Gastroesophageal sphincter (tissue), 4 donors: ENCODE results near the gene PLCB1. TPM values are rescaled to one million over a fixed set of nuclear protein-coding genes. Genes with fewer than 3 reads are reported as not detected.

Experiments used
- ATAC-seq: fragments of 150-250 bp; one replicate; pipeline ENCODE4 v1.9.1; 2016; ENCODE audit warnings: mild to moderate bottlenecking, moderate library complexity
- H3K27ac ChIP-seq, 4 donors: fragments of 200-600 bp; sonication (generic) in 3 of 4; 1 replicate in 3 of 4; 2 replicates in 1 of 4; pipeline ENCODE4 v1.5.1; 2016 to 2019
- H3K27me3 ChIP-seq: fragments of 200-600 bp; sonication (generic); one replicate; pipeline ENCODE4 v1.5.1; 2019
- H3K36me3 ChIP-seq, 2 donors: fragments of 200-600 bp; sonication (generic); one replicate each; pipeline ENCODE4 v1.5.1; 2019; ENCODE audit warnings: control low read depth in 1 of 2
- H3K4me1 ChIP-seq, 3 donors: fragments of 200-600 bp; sonication (generic); 1 replicate in 2 of 3; 2 replicates in 1 of 3; pipeline ENCODE4 v1.5.1; 2016 to 2019; ENCODE audit warnings: control low read depth in 2 of 3
- H3K4me3 ChIP-seq, 2 donors: fragments of 200-600 bp; sonication (generic); one replicate each; pipeline ENCODE4 v1.5.1; 2019; ENCODE audit warnings: mild to moderate bottlenecking in 1 of 2, moderate library complexity in 1 of 2
- H3K9me3 ChIP-seq, 3 donors: fragments of 200-600 bp; sonication (generic); one replicate each; pipeline ENCODE4 v1.5.1; 2017 to 2019; ENCODE audit warnings: control low read depth in 2 of 3
- CTCF ChIP-seq, 4 experiments: fragments of 200-600 bp in 2 of 4; fragments of 450-650 bp in 2 of 4; sonication (generic) in 1 of 4; IDR thresholded peaks; one replicate each; pipeline ENCODE4 v1.5.1; 2017 to 2019; ENCODE audit warnings: antibody characterized with exemption in 4 of 4, mild to moderate bottlenecking in 2 of 4, moderate library complexity in 2 of 4
- EP300 ChIP-seq: sonication (generic); formaldehyde crosslinking; IDR thresholded peaks from one replicate; pipeline ENCODE4 v1.6.1; 2017; ENCODE audit warnings: antibody characterized with exemption, mild to moderate bottlenecking
- POLR2A ChIP-seq, 2 donors: fragments of 450-650 bp; IDR thresholded peaks; one replicate each; pipeline ENCODE4 v1.6.1; 2017; ENCODE audit warnings: antibody characterized with exemption in 2 of 2, mild to moderate bottlenecking in 2 of 2, moderate library complexity in 1 of 2
- POLR2AphosphoS5 ChIP-seq: sonication (generic); formaldehyde crosslinking; IDR thresholded peaks from one replicate; pipeline ENCODE4 v1.6.1; 2017; ENCODE audit warnings: antibody characterized with exemption
- WGBS, 2 donors: methylation state at CpG; one replicate each; pipeline ENCODE4 v1.1.5; 2018; ENCODE audit warnings: low coverage in 1 of 2; 5-methylcytosine and 5-hydroxymethylcytosine counted together
- total RNA-seq, 4 donors: library from RNA; depleted of rRNA; stranded (reverse); fragments of >200 nt; gene quantifications; one replicate each; pipeline ENCODE4 v1.1.0, GENCODE V29; 2016

PLCB1 gene
- total RNA-seq, 4 donors from 2014 or later, result 60.8 to 104 (median 69.0) TPM

- TF ChIP-seq CTCF (IDR thresholded peaks at IDR 0.05) (no peak), POLR2A (IDR thresholded peaks at IDR 0.05) (no peak), EP300 (no peak), POLR2AphosphoS5 (no peak)
- 97 to 100% methylated on average over 4 to 6 of the region's 6 CpGs for WGBS, 2 donors
- ATAC-seq, result no peak
Measured at GRCh38 chr20:8267009-8267408, 134.9 kb downstream of the PLCB1 start.

GRCh38 chr20:8271727-8272126 lies 139.7 kb downstream of the PLCB1 start:
- Histone ChIP-seq H3K9me3 (no peaks in the 10 kb centered on the region), H3K4me3 (no peak overlapping the region), H3K27me3 (no peaks in the 10 kb centered on the region), H3K36me3 (no peaks in the 10 kb centered on the region), H3K4me1 (peaks cover 0 to 27% (median 0%) of the 10 kb centered on the region in 3 donors), H3K27ac (no peak overlapping the region)
- ATAC-seq, result no peak
- TF ChIP-seq EP300 (no peak), POLR2A (IDR thresholded peaks at IDR 0.05) (no peak), POLR2AphosphoS5 (no peak), CTCF (IDR thresholded peaks at IDR 0.05) (no peak)
- 14 to 72% methylated on average over 1 to 2 of the region's 2 CpGs for WGBS, 2 donors

More at GRCh38 chr20:8267009-8267408, 134.9 kb downstream of the PLCB1 start:
- H3K36me3 ChIP-seq, result no peaks in the 10 kb centered on the region
- H3K27me3 ChIP-seq, result no peaks in the 10 kb centered on the region
- no peak overlapping the region for H3K27ac ChIP-seq
- peaks cover 0 to 32% (median 2%) of the 10 kb centered on the region in 3 donors for H3K4me1 ChIP-seq
- H3K4me3 ChIP-seq, result no peak overlapping the region
- H3K9me3 ChIP-seq, result no peaks in the 10 kb centered on the region

DNA sequence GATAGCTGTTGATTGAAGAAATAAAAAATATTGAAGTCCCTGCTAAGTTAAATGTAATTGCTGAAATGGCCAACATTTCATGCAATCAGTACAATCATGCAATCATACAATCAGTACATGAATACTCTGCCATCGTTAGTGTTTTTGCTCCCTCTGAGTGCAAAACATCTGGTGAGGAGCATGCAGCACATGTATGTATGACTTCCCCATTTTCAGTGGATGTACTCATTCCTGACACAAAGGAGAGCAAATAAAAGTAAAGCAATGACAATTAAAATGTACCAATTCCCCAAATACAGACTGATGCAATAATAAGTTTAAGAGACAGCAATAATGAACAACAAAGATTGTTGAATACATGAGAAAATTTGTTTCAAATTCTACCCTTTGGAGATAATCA lies 140.7 kb downstream of the PLCB1 start:
- no peaks in the 10 kb centered on the region for H3K36me3 ChIP-seq
- peaks cover 0 to 27% (median 0%) of the 10 kb centered on the region in 3 donors for H3K4me1 ChIP-seq
- no peaks in the 10 kb centered on the region for H3K9me3 ChIP-seq
- no peak for ATAC-seq
- 75 to 80% methylated on average over 1 of the region's 1 CpG for WGBS, 2 donors
- H3K27me3 ChIP-seq, result no peaks in the 10 kb centered on the region
- H3K27ac ChIP-seq, result no peak overlapping the region
- TF ChIP-seq POLR2AphosphoS5 (no peak), CTCF (IDR thresholded peaks at IDR 0.05) (no peak), POLR2A (IDR thresholded peaks at IDR 0.05) (no peak)
- H3K4me3 ChIP-seq, result no peak overlapping the region

- no peaks in the 10 kb centered on the region for H3K27me3 ChIP-seq
- no peaks in the 10 kb centered on the region for H3K36me3 ChIP-seq
- no peak overlapping the region for H3K27ac ChIP-seq
- no peak for TF ChIP-seq POLR2A (IDR thresholded peaks at IDR 0.05)
- no peak for TF ChIP-seq EP300
- no peak for TF ChIP-seq POLR2AphosphoS5
- no peak for TF ChIP-seq CTCF (IDR thresholded peaks at IDR 0.05)
- H3K9me3 ChIP-seq, result no peaks in the 10 kb centered on the region
- ATAC-seq, result no peak
- H3K4me3 ChIP-seq, result no peak overlapping the region
- H3K4me1 ChIP-seq, result peaks cover 0 to 28% (median 0%) of the 10 kb centered on the region in 3 donors
- 67 to 85% methylated on average over 1 to 2 of the region's 2 CpGs for WGBS, 2 donors
Measured at GRCh38 chr20:8284902-8285301, 152.8 kb downstream of the PLCB1 start.

DNA sequence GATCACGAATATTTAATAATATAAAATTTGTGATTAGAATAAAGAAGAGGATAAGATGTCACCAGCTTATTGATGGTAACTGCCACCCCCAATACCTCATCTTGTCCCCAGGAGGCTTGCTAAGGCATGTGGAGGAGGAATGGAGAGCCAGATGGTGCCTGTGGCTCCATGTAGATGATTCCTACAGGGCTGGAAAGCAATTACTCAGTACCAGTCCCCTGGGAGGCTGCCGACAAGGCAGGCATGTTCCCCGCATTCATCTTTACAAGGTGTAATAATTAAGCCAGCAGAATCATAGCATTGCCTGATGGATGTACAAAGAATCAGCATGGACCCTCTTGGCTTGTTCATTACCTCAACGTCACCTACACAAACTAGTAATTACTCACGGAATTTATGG lies 155.3 kb downstream of the PLCB1 start:
- WGBS, 2 donors, result 86 to 98% methylated on average over 3 to 5 of the region's 5 CpGs
- no peak for TF ChIP-seq POLR2A (IDR thresholded peaks at IDR 0.05)
- TF ChIP-seq EP300, result no peak
- no peak for TF ChIP-seq CTCF (IDR thresholded peaks at IDR 0.05)
- TF ChIP-seq POLR2AphosphoS5, result no peak
- H3K4me3 ChIP-seq, result no peak overlapping the region
- H3K4me1 ChIP-seq, result peaks cover 0 to 18% (median 0%) of the 10 kb centered on the region in 3 donors
- no peaks in the 10 kb centered on the region for H3K27me3 ChIP-seq
- H3K27ac ChIP-seq, result no peak overlapping the region
- no peaks in the 10 kb centered on the region for H3K36me3 ChIP-seq
- H3K9me3 ChIP-seq, result no peaks in the 10 kb centered on the region
- ATAC-seq, result no peak
